T-cell (primary cell): Measurements from ENCODE around the gene KCNAB2. TPM values are rescaled to one million over a fixed set of nuclear protein-coding genes. Genes with fewer than 3 reads are reported as not detected.

Source experiments
- ATAC-seq, 4 experiments: fragments of 200-7000 bp in 3 of 4; fragments of 150-1000 bp in 1 of 4; cut with Tn5 transposase; replicated peaks in 1 of 4; 1 replicate in 3 of 4; 2 replicates in 1 of 4; pipeline ENCODE4 v1.10.0; 2021; ENCODE audit warnings: moderate library complexity in 3 of 4, mild to moderate bottlenecking in 2 of 4, moderate number of reproducible peaks in 1 of 4
- CTCF ChIA-PET, 2 donors: fragments of 300-600 bp; sonication (Branson Sonifier 250); formaldehyde crosslinking; loops; one replicate each; lab custom pipeline; 2022; ENCODE audit warnings: antibody characterized with exemption in 2 of 2; lab: Charles Lee
- POLR2A ChIA-PET, 2 donors: fragments of 300-600 bp; sonication (Branson Sonifier 250); formaldehyde crosslinking; loops; one replicate each; lab custom pipeline; 2022; ENCODE audit warnings: antibody characterized with exemption in 2 of 2; lab: Charles Lee
- DNase-seq, 35 experiments: peaks; one replicate each; pipeline versions ENCODE4 v3.0.0 to v3.0.0-alpha.2; 2013 to 2023
- H3K27ac ChIP-seq: one replicate; pipeline ENCODE4 v1.5.1; 2013; ENCODE audit warnings: low read length
- H3K27me3 ChIP-seq, 2 experiments: replicated peaks in 1 of 2; 1 replicate in 1 of 2; 2 replicates in 1 of 2; pipeline versions ENCODE4 v1.6.1 to v1.7.0; 2013; ENCODE audit warnings: low read length in 1 of 2, mixed read lengths in 1 of 2; ENCODE audit not compliant: control insufficient read depth in 2 of 2, insufficient read depth in 2 of 2; ENCODE audit errors: extremely low read depth in 1 of 2
- H3K36me3 ChIP-seq, 2 donors: 1 replicate in 1 of 2; 2 replicates in 1 of 2; pipeline versions ENCODE4 v1.6.1 to v1.7.0; 2013; ENCODE audit warnings: low read length in 1 of 2; ENCODE audit not compliant: control insufficient read depth in 2 of 2, insufficient read depth in 1 of 2; ENCODE audit errors: extremely low read depth in 1 of 2
- H3K4me1 ChIP-seq, 2 experiments: 1 replicate in 1 of 2; 2 replicates in 1 of 2; pipeline versions ENCODE4 v1.6.1 to v1.7.0; 2013; ENCODE audit warnings: low read length in 2 of 2, mixed read lengths in 1 of 2; ENCODE audit not compliant: insufficient read depth in 2 of 2, control insufficient read depth in 1 of 2; ENCODE audit errors: extremely low read depth in 1 of 2
- H3K4me3 ChIP-seq, 2 donors: 1 replicate in 1 of 2; 2 replicates in 1 of 2; pipeline versions ENCODE4 v1.5.1 to v1.7.0; 2013; ENCODE audit warnings: mild to moderate bottlenecking in 2 of 2, low read length in 1 of 2, moderate library complexity in 1 of 2; ENCODE audit not compliant: control insufficient read depth in 1 of 2; ENCODE audit errors: extremely low read depth in 1 of 2
- H3K9me3 ChIP-seq: 2 replicates; pipeline ENCODE4 v1.7.0; 2013
- H3K27ac Mint-ChIP-seq, 2 donors: one replicate each; pipeline ENCODE4 v1.8.0; 2020 to 2021; ENCODE audit warnings: mild to moderate bottlenecking in 2 of 2, mixed read lengths in 2 of 2
- H3K27me3 Mint-ChIP-seq, 2 donors: one replicate each; pipeline ENCODE4 v1.8.0; 2021 to 2022; ENCODE audit warnings: mixed read lengths in 2 of 2
- H3K36me3 Mint-ChIP-seq: one replicate; pipeline ENCODE4 v1.8.0; 2021; ENCODE audit warnings: mixed read lengths
- H3K4me1 Mint-ChIP-seq, 3 donors: one replicate each; pipeline ENCODE4 v1.8.0; 2020 to 2022; ENCODE audit warnings: mixed read lengths in 3 of 3, mild to moderate bottlenecking in 1 of 3
- H3K4me3 Mint-ChIP-seq, 3 donors: one replicate each; pipeline ENCODE4 v1.8.0; 2020 to 2022; ENCODE audit warnings: mild to moderate bottlenecking in 3 of 3, mixed read lengths in 3 of 3, moderate library complexity in 3 of 3
- H3K9me3 Mint-ChIP-seq, 3 donors: one replicate each; pipeline ENCODE4 v1.8.0; 2020 to 2022; ENCODE audit warnings: mixed read lengths in 3 of 3
- WGBS: methylation state at CpG from one replicate; pipeline ENCODE4 v1.1.5; 2013; ENCODE audit warnings: missing lambda C conversion rate; ENCODE audit not compliant: insufficient coverage; 5-methylcytosine and 5-hydroxymethylcytosine counted together
- total RNA-seq, 35 experiments: library from RNA in 6 of 35; stranded (reverse) in 6 of 35; fragments of 120-200 nt in 1 of 35; gene quantifications; one replicate each; pipeline versions ENCODE4 v1.2.1 to v1.2.4 and lab custom pipeline; 2013 to 2026

KCNAB2 gene
- total RNA-seq, 5 donors from 2014 or later (not counting 1 experiment from before 2014, with no cell fraction given): 181 to 270 (median 252) TPM

- Mint-ChIP-seq H3K4me1 (peaks cover 0 to 2% (median 0%) of the 10 kb centered on the region in 3 donors), H3K27me3 (no peaks in the 10 kb centered on the region), H3K9me3 (no peaks in the 10 kb centered on the region), H3K36me3 (peaks cover 27% of the 10 kb centered on the region), H3K27ac (no peak overlapping the region), H3K4me3 (no peak overlapping the region)
- peaks cover 14 to 87% of the 10 kb centered on the region in 2 donors for H3K36me3 ChIP-seq
- no peaks in the 10 kb centered on the region for H3K4me1 ChIP-seq
- H3K4me3 ChIP-seq: no peak overlapping the region
- 94% methylated on average over 9 of the region's 9 CpGs for WGBS
- DNase-seq (no peak), ATAC-seq (no peak)
- ChIA-PET POLR2A (no interaction called here), CTCF (no interaction called here)
- H3K9me3 ChIP-seq: no peaks in the 10 kb centered on the region
- no peaks in the 10 kb centered on the region for H3K27me3 ChIP-seq
- H3K27ac ChIP-seq: no peak overlapping the region
Observed at GRCh38 chr1:6093611-6094010, 47.9 kb downstream of the KCNAB2 start.

DNA sequence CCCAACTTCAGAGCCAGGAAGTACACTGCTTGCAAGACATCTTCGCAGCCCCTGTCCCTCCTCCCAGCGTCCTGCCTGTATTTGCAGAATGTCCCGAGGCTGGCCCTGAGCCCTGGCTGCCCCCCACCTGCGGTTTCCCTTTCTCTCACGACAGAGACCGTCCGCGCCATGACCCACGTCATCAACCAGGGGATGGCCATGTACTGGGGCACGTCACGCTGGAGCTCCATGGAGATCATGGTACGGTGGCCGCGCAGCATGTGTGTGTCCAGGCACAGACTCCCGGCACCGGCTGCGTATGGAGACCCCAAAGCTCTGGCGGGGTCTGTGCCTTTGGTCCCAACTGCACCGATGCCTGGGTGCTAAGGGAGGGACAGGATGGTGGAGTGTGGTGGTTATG lies 48.6 kb downstream of the KCNAB2 start:
- Histone ChIP-seq H3K4me1 (no peaks in the 10 kb centered on the region), H3K9me3 (no peaks in the 10 kb centered on the region), H3K36me3 (peaks cover 15 to 83% of the 10 kb centered on the region in 2 donors), H3K27me3 (no peaks in the 10 kb centered on the region), H3K27ac (no peak overlapping the region), H3K4me3 (no peak overlapping the region)
- peaks cover 28% of the 10 kb centered on the region for H3K36me3 Mint-ChIP-seq
- 97% methylated on average over 19 of the region's 19 CpGs for WGBS
- POLR2A ChIA-PET: no interaction called here
- CTCF ChIA-PET: no interaction called here
- H3K4me1 Mint-ChIP-seq: peaks cover 0 to 2% (median 0%) of the 10 kb centered on the region in 3 donors
- no peaks in the 10 kb centered on the region for H3K27me3 Mint-ChIP-seq
- no peak overlapping the region for H3K4me3 Mint-ChIP-seq
- H3K9me3 Mint-ChIP-seq: no peaks in the 10 kb centered on the region
- ATAC-seq (no peak), DNase-seq (no peak)
- no peak overlapping the region for H3K27ac Mint-ChIP-seq

- H3K4me1 ChIP-seq: no peaks in the 10 kb centered on the region
- H3K9me3 Mint-ChIP-seq: no peaks in the 10 kb centered on the region
- ATAC-seq (no peak), DNase-seq (no peak)
- CTCF ChIA-PET: no interaction called here
- H3K36me3 Mint-ChIP-seq: peaks cover 25% of the 10 kb centered on the region
- WGBS: 95% methylated on average over 20 of the region's 21 CpGs
- H3K36me3 ChIP-seq: peaks cover 15 to 78% of the 10 kb centered on the region in 2 donors
- no peaks in the 10 kb centered on the region for H3K27me3 ChIP-seq
- POLR2A ChIA-PET: no interaction called here
- no peak overlapping the region for H3K4me3 ChIP-seq
- peaks cover 0 to 2% (median 0%) of the 10 kb centered on the region in 3 donors for H3K4me1 Mint-ChIP-seq
- no peak overlapping the region for H3K4me3 Mint-ChIP-seq
- no peak overlapping the region for H3K27ac Mint-ChIP-seq
- no peak overlapping the region for H3K27ac ChIP-seq
- H3K27me3 Mint-ChIP-seq: no peaks in the 10 kb centered on the region
- no peaks in the 10 kb centered on the region for H3K9me3 ChIP-seq
Observed at GRCh38 chr1:6094801-6095505, 49.3 kb downstream of the KCNAB2 start.

GRCh38 chr1:6095511-6096242 lies 50.0 kb downstream of the KCNAB2 start:
- H3K27me3 Mint-ChIP-seq: no peaks in the 10 kb centered on the region
- peaks cover 15 to 71% of the 10 kb centered on the region in 2 donors for H3K36me3 ChIP-seq

DNA sequence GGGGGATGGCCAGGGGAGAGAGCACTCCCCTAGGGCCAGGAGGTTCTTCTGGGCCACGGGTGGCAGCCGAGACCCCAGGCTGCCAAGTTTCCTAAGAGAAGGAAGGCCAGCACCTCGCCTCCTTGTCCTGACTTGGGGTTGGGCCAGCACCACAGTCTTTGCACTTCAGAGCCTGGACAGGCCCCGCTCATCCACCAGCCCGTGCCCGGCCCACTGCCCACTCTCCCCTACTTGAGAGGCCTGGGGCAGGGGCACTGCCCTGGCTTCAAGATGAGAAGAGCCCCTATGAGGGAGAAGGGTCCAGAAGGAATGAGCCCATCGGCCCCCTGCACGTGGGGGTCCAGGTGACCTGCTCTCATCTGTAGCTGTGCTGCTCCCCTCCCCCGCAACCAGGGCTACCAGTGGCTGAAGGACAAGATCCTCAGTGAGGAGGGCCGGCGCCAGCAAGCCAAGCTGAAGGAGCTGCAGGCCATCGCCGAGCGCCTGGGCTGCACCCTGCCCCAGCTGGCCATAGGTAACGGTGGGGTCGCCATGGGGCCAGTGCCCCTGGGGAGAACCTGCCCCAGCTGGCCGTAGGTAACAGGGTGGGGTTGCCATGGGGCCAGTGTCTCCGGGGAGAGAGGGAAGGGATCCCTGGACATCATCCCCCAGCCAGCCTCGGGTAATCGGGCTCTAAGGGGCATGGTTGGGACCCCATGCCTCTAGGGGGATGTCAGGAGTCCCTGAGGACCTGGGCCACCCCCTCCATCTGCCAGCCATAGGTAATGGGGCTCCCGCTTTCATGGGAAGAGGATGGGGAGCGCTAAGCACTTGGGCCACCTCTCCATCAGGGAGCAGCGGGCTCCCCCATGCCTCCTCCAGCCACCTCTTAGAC lies 50.8 kb downstream of the KCNAB2 start:
- ATAC-seq: no peak
- DNase-seq: no peak
- H3K27me3 Mint-ChIP-seq: no peaks in the 10 kb centered on the region
- Histone ChIP-seq H3K36me3 (peaks cover 15 to 66% of the 10 kb centered on the region in 2 donors), H3K4me3 (no peak overlapping the region), H3K4me1 (peaks cover 0 to 6% of the 10 kb centered on the region in 2 experiments), H3K27ac (no peak overlapping the region), H3K9me3 (no peaks in the 10 kb centered on the region), H3K27me3 (no peaks in the 10 kb centered on the region)
- no peaks in the 10 kb centered on the region for H3K9me3 Mint-ChIP-seq
- peaks cover 0 to 3% (median 0%) of the 10 kb centered on the region in 3 donors for H3K4me1 Mint-ChIP-seq
- ChIA-PET CTCF (no interaction called here), POLR2A (no interaction called here)
- H3K27ac Mint-ChIP-seq: no peak overlapping the region
- H3K4me3 Mint-ChIP-seq: no peak overlapping the region
- peaks cover 20% of the 10 kb centered on the region for H3K36me3 Mint-ChIP-seq
- 95% methylated on average over 18 of the region's 23 CpGs for WGBS

More at GRCh38 chr1:6095511-6096242, 50.0 kb downstream of the KCNAB2 start:
- ChIA-PET POLR2A (no interaction called here), CTCF (no interaction called here)
- Mint-ChIP-seq H3K9me3 (no peaks in the 10 kb centered on the region), H3K36me3 (peaks cover 25% of the 10 kb centered on the region), H3K27ac (no peak overlapping the region), H3K4me3 (no peak overlapping the region), H3K4me1 (peaks cover 0 to 2% (median 0%) of the 10 kb centered on the region in 3 donors)
- no peaks in the 10 kb centered on the region for H3K4me1 ChIP-seq
- 100% methylated on average over 2 of the region's 13 CpGs for WGBS
- H3K4me3 ChIP-seq: no peak overlapping the region
- no peaks in the 10 kb centered on the region for H3K27me3 ChIP-seq
- DNase-seq (no peak), ATAC-seq (no peak)
- H3K27ac ChIP-seq: no peak overlapping the region
- H3K9me3 ChIP-seq: no peaks in the 10 kb centered on the region

DNA sequence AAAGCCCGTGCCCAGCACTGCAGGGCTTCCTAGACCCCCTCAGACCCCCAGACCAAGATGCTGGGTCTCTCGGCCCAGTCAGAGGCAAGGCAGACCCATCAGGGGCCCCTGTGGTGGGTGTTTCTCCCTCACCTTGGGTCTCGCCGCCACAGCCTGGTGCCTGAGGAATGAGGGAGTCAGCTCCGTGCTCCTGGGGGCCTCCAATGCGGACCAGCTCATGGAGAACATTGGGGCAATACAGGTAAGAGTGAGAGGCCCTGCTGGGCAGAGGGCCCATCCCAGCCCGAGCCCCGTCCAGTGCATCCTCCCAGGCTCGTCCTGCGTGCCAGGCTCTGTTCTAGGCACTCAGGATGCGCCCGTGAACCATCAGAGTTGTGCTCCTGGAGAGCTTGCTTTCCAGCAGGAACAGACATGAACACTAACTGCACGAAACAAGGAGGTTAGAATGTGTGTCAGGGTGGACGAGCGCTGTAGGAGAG lies 51.5 kb downstream of the KCNAB2 start:
- H3K9me3 Mint-ChIP-seq: no peaks in the 10 kb centered on the region
- H3K36me3 Mint-ChIP-seq: peaks cover 20% of the 10 kb centered on the region
- Histone ChIP-seq H3K4me3 (no peak overlapping the region), H3K27me3 (peaks cover 0 to 2% of the 10 kb centered on the region in 2 experiments), H3K27ac (no peak overlapping the region), H3K4me1 (peaks cover 0 to 6% of the 10 kb centered on the region in 2 experiments), H3K36me3 (peaks cover 15 to 59% of the 10 kb centered on the region in 2 donors), H3K9me3 (no peaks in the 10 kb centered on the region)
- ChIA-PET CTCF (interaction anchor here in 1 of 2 donors (0.5 kb wide), 1 partner anchor 1136 kb away, joined by 3 read pairs; no protein-coding TSS in a partner anchor), POLR2A (no interaction called here)
- WGBS: 95% methylated on average over 12 of the region's 15 CpGs
- DNase-seq (no peak), ATAC-seq (no peak)
- H3K27ac Mint-ChIP-seq: no peak overlapping the region
- H3K27me3 Mint-ChIP-seq: no peaks in the 10 kb centered on the region
- no peak overlapping the region for H3K4me3 Mint-ChIP-seq
- peaks cover 0 to 3% (median 0%) of the 10 kb centered on the region in 3 donors for H3K4me1 Mint-ChIP-seq
